ENCODE data around the gene TOMM40. TPM values are rescaled to one million over a fixed set of nuclear protein-coding genes. Genes with fewer than 3 reads are reported as not detected.

The TOMM40 gene
- total and polyA plus RNA-seq, 4 donors, result 27.0 to 34.4 (median 30.6) TPM

GRCh38 chr19:44883922-44884321, 7.1 kb upstream of the TOMM40 start:
- TF ChIP-seq TAF1 (conservative IDR thresholded peaks at IDR 0.05) (no peak), NR2F2 (IDR thresholded peaks at IDR 0.05) (no peak), RAD21 (IDR thresholded peaks at IDR 0.05) (no peak), ATF3 (IDR thresholded peaks at IDR 0.05) (no peak), HNF4A (conservative IDR thresholded peaks at IDR 0.05) (no peak), ZBTB33 (IDR thresholded peaks at IDR 0.05) (no peak), JUND (IDR thresholded peaks at IDR 0.05) (no peak), YY1 (IDR thresholded peaks at IDR 0.05) (no peak), RXRA (IDR thresholded peaks at IDR 0.05) (no peak), EGR1 (IDR thresholded peaks at IDR 0.05; ENCODE audit: low read depth in 2 of 2) (no peak), FOXA1 (IDR thresholded peaks at IDR 0.05) (no peak), GABPA (IDR thresholded peaks at IDR 0.05 in 1 of 2, conservative IDR thresholded peaks at IDR 0.05 in 1 of 2) (no peak), HNF4G (IDR thresholded peaks at IDR 0.05) (no peak), FOXA2 (IDR thresholded peaks at IDR 0.05) (no peak), SP1 (IDR thresholded peaks at IDR 0.05) (no peak)
- TF ChIP-seq, protein P1, sequence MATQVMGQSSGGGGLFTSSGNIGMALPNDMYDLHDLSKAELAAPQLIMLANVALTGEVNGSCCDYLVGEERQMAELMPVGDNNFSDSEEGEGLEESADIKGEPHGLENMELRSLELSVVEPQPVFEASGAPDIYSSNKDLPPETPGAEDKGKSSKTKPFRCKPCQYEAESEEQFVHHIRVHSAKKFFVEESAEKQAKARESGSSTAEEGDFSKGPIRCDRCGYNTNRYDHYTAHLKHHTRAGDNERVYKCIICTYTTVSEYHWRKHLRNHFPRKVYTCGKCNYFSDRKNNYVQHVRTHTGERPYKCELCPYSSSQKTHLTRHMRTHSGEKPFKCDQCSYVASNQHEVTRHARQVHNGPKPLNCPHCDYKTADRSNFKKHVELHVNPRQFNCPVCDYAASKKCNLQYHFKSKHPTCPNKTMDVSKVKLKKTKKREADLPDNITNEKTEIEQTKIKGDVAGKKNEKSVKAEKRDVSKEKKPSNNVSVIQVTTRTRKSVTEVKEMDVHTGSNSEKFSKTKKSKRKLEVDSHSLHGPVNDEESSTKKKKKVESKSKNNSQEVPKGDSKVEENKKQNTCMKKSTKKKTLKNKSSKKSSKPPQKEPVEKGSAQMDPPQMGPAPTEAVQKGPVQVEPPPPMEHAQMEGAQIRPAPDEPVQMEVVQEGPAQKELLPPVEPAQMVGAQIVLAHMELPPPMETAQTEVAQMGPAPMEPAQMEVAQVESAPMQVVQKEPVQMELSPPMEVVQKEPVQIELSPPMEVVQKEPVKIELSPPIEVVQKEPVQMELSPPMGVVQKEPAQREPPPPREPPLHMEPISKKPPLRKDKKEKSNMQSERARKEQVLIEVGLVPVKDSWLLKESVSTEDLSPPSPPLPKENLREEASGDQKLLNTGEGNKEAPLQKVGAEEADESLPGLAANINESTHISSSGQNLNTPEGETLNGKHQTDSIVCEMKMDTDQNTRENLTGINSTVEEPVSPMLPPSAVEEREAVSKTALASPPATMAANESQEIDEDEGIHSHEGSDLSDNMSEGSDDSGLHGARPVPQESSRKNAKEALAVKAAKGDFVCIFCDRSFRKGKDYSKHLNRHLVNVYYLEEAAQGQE (IDR thresholded peaks at IDR 0.05), result no peak
- TF ChIP-seq, protein P2, sequence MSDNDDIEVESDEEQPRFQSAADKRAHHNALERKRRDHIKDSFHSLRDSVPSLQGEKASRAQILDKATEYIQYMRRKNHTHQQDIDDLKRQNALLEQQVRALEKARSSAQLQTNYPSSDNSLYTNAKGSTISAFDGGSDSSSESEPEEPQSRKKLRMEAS (IDR thresholded peaks at IDR 0.05), result no peak
- TF ChIP-seq, protein P3, sequence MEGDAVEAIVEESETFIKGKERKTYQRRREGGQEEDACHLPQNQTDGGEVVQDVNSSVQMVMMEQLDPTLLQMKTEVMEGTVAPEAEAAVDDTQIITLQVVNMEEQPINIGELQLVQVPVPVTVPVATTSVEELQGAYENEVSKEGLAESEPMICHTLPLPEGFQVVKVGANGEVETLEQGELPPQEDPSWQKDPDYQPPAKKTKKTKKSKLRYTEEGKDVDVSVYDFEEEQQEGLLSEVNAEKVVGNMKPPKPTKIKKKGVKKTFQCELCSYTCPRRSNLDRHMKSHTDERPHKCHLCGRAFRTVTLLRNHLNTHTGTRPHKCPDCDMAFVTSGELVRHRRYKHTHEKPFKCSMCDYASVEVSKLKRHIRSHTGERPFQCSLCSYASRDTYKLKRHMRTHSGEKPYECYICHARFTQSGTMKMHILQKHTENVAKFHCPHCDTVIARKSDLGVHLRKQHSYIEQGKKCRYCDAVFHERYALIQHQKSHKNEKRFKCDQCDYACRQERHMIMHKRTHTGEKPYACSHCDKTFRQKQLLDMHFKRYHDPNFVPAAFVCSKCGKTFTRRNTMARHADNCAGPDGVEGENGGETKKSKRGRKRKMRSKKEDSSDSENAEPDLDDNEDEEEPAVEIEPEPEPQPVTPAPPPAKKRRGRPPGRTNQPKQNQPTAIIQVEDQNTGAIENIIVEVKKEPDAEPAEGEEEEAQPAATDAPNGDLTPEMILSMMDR (IDR thresholded peaks at IDR 0.05; ENCODE audit: low read depth, low read length, missing input control), result no peak
- Histone ChIP-seq H3K27me3 (ENCODE audit: control insufficient read depth in 4 of 4, insufficient read depth in 4 of 4, low read length in 3 of 4) (no peaks in the 10 kb centered on the region), H3K4me3 (ENCODE audit: low read depth in 1 of 3, low read length in 3 of 3) (no peak overlapping the region), H3K27ac (ENCODE audit: low read depth in 1 of 2, low read length in 2 of 2) (no peak overlapping the region), H3K4me1 (ENCODE audit: control insufficient read depth in 4 of 4, insufficient read depth in 4 of 4, low read length in 3 of 4) (no peaks in the 10 kb centered on the region), H3K9ac (ENCODE audit: low read depth in 1 of 2, low read length in 2 of 2) (no peak overlapping the region), H3K36me3 (ENCODE audit: control insufficient read depth in 4 of 4, insufficient read depth in 3 of 4, low read depth in 1 of 4, low read length in 3 of 4) (peaks cover 1 to 36% (median 7%) of the 10 kb centered on the region in 4 donors), H3K9me3 (ENCODE audit: control insufficient read depth in 4 of 4, low read length in 3 of 4) (no peaks in the 10 kb centered on the region)
- WGBS, result 94% methylated on average over 5 of the region's 5 CpGs
- no peak for DNase-seq (ENCODE audit: low spot score)
